Measurements from ENCODE around the gene PATE2. TPM values are rescaled to one million over a fixed set of nuclear protein-coding genes. Genes with fewer than 3 reads are reported as not detected.

Gene PATE2
- total RNA-seq, 1 experiment from 2014 or later = not detected

DNA sequence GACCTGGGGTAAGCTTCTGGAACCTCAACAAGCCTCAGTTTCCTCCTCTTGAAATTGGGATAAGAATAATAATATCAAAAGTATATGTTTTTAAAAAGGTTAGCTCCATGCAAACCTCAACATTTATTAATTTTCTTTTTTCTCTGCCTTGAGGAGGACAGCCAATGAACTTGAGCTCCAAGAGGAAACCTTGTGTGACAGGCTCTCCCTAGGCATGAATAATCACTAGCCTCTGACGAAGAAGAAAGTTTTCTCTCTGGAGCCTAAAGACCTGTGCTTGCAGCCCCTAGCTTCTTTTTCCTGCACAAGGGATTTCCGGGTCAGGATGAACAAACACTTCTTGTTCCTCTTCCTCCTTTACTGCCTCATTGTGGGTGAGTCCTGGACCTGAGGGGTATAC, 9.2 kb upstream of the PATE2 start, which contains the start of gene PATE3:
Gene PATE3, plus strand, starts transcription at position 301 of the 400 bp plus-strand sequence. Its CDS starts 25 bp downstream, at position 326.
- Histone ChIP-seq H3K4me3 (ENCODE audit: low read length) (no peak within 1 kb of the TSS), H3K79me2 (ENCODE audit: low read length) (no peaks in the 10 kb centered on the region), H4K20me1 (ENCODE audit: low read length) (no peaks in the 10 kb centered on the region), H3K4me1 (ENCODE audit: insufficient read depth, low read length) (no peaks in the 10 kb centered on the region), H3K36me3 (ENCODE audit: low read depth, low read length) (no peaks in the 10 kb centered on the region), H3K27me3 (ENCODE audit: low read length) (no peaks in the 10 kb centered on the region), H3F3A (ENCODE audit: low read length, unreplicated experiment) (no peaks in the 10 kb centered on the region), H2AFZ (ENCODE audit: low read length) (no peak within 1 kb of the TSS), H3K9ac (ENCODE audit: low read length) (no peak within 1 kb of the TSS), H3K4me2 (ENCODE audit: low read length) (no peak within 1 kb of the TSS), H3K9me2 (replicated peaks; ENCODE audit: low read length) (no peaks in the 10 kb centered on the region), H3K9me3 (ENCODE audit: low read length) (no peaks in the 10 kb centered on the region), H3K27ac (ENCODE audit: low read length) (no peak within 1 kb of the TSS)
- intact Hi-C loops (cut with micrococcal nuclease) = no loop called here
- TF ChIP-seq EZH2 (IDR thresholded peaks at IDR 0.05; ENCODE audit: low read length, unreplicated experiment) (no peak), EZH2phosphoT487 (IDR thresholded peaks at IDR 0.05; ENCODE audit: borderline replicate concordance, low read length) (no peak)
- TF ChIP-seq, protein P1, sequence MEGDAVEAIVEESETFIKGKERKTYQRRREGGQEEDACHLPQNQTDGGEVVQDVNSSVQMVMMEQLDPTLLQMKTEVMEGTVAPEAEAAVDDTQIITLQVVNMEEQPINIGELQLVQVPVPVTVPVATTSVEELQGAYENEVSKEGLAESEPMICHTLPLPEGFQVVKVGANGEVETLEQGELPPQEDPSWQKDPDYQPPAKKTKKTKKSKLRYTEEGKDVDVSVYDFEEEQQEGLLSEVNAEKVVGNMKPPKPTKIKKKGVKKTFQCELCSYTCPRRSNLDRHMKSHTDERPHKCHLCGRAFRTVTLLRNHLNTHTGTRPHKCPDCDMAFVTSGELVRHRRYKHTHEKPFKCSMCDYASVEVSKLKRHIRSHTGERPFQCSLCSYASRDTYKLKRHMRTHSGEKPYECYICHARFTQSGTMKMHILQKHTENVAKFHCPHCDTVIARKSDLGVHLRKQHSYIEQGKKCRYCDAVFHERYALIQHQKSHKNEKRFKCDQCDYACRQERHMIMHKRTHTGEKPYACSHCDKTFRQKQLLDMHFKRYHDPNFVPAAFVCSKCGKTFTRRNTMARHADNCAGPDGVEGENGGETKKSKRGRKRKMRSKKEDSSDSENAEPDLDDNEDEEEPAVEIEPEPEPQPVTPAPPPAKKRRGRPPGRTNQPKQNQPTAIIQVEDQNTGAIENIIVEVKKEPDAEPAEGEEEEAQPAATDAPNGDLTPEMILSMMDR (conservative IDR thresholded peaks at IDR 0.05; ENCODE audit: low read depth, low read length) = no peak
- ChIA-PET POLR2A (ENCODE audit: unreplicated experiment) (no interaction called here), CTCF (no interaction called here)
- no peak for DNase-seq
- no peak for ATAC-seq
- no TSS peak for BruUV-seq (replicated peaks)

DNA sequence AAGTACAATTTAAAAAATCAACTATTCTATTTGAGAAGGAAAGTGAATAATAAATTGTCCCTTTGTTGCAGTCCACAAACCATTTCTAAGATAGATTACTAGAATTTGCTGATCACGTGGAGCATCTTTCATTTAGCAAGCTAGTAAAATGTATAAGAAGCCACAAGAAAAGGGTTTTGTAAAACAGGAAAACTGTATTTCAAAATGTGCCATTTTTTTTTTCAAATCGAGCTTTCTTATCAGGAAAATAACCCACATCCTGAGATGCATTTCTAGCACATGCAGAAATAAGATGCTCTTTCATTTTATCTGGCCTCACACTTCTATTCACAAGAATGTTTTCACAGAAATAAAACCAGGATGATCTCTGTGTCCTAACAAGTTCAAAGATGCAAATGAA, 6.0 kb upstream of the PATE2 start:
- Histone ChIP-seq H3K9ac (ENCODE audit: low read length) (no peak overlapping the region), H2AFZ (ENCODE audit: low read length) (no peak overlapping the region), H3K36me3 (ENCODE audit: low read depth, low read length) (no peaks in the 10 kb centered on the region), H3K9me2 (replicated peaks; ENCODE audit: low read length) (no peaks in the 10 kb centered on the region), H3K9me3 (ENCODE audit: low read length) (no peaks in the 10 kb centered on the region), H3F3A (ENCODE audit: low read length, unreplicated experiment) (no peaks in the 10 kb centered on the region), H3K4me1 (ENCODE audit: insufficient read depth, low read length) (no peaks in the 10 kb centered on the region), H3K27ac (ENCODE audit: low read length) (no peak overlapping the region), H3K79me2 (ENCODE audit: low read length) (no peaks in the 10 kb centered on the region), H3K4me2 (ENCODE audit: low read length) (no peak overlapping the region), H3K27me3 (ENCODE audit: low read length) (no peaks in the 10 kb centered on the region), H4K20me1 (ENCODE audit: low read length) (no peaks in the 10 kb centered on the region), H3K4me3 (ENCODE audit: low read length) (no peak overlapping the region)
- BruUV-seq (replicated peaks) = no TSS peak
- intact Hi-C loops (cut with micrococcal nuclease) = no loop called here
- DNase-seq (no peak), ATAC-seq (no peak)
- ChIA-PET CTCF (no interaction called here), POLR2A (ENCODE audit: unreplicated experiment) (no interaction called here)
- TF ChIP-seq EZH2 (IDR thresholded peaks at IDR 0.05; ENCODE audit: low read length, unreplicated experiment) (no peak), EZH2phosphoT487 (IDR thresholded peaks at IDR 0.05; ENCODE audit: borderline replicate concordance, low read length) (no peak)
- TF ChIP-seq, protein P1 (conservative IDR thresholded peaks at IDR 0.05; ENCODE audit: low read depth, low read length) = no peak

DNA sequence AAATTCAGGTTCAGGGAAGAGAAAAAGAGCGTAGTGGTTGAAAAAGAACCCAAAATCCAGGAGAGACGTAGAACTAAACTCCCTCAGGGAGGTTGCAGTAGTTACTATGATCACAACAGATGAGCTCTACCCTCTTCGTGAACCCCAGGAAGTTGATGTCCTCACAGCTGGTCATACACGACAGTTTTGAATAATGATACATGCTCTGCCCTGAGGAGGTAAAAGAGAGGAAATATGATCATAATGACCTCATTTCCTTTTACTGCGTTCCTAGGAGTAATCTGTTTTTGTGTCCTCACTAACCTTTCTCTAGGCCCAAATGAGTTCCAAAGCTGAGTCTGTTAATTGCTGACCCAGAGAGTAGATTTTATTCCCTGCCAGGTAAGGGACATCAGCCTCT, 1.3 kb downstream of the PATE2 start:
- intact Hi-C loops (cut with micrococcal nuclease) = no loop called here

More for the DNA sequence above, 1.3 kb downstream of the PATE2 start:
- H4K20me1 ChIP-seq (ENCODE audit: low read length) = no peaks in the 10 kb centered on the region
- no peaks in the 10 kb centered on the region for H3K9me3 ChIP-seq (ENCODE audit: low read length)
- no peaks in the 10 kb centered on the region for H3F3A ChIP-seq (ENCODE audit: low read length, unreplicated experiment)
- no peaks in the 10 kb centered on the region; the same call in 1 of the 2 replicates for H3K4me1 ChIP-seq (ENCODE audit: insufficient read depth, low read length)
- no peak overlapping the region for H3K4me3 ChIP-seq (ENCODE audit: low read length)
- peak; percentile 11 for DNase-seq
- TF ChIP-seq EZH2phosphoT487 (IDR thresholded peaks at IDR 0.05; ENCODE audit: borderline replicate concordance, low read length) = no peak
- TF ChIP-seq, protein P1 (conservative IDR thresholded peaks at IDR 0.05; ENCODE audit: low read depth, low read length) = no peak
- no peak for TF ChIP-seq EZH2 (IDR thresholded peaks at IDR 0.05; ENCODE audit: low read length, unreplicated experiment)
- H3K4me2 ChIP-seq (ENCODE audit: low read length) = no peak overlapping the region
- H3K79me2 ChIP-seq (ENCODE audit: low read length) = no peaks in the 10 kb centered on the region
- H3K9me2 ChIP-seq (replicated peaks; ENCODE audit: low read length) = no peaks in the 10 kb centered on the region
- H3K9ac ChIP-seq (ENCODE audit: low read length) = no peak overlapping the region
- CTCF ChIA-PET = no interaction called here
- POLR2A ChIA-PET (ENCODE audit: unreplicated experiment) = no interaction called here
- no TSS peak for BruUV-seq (replicated peaks)
- H3K36me3 ChIP-seq (ENCODE audit: low read depth, low read length) = no peaks in the 10 kb centered on the region
- H3K27me3 ChIP-seq (ENCODE audit: low read length) = no peaks in the 10 kb centered on the region
- ATAC-seq = no peak
- H3K27ac ChIP-seq (ENCODE audit: low read length) = no peak overlapping the region
- no peak overlapping the region for H2AFZ ChIP-seq (ENCODE audit: low read length)

Data from PC-3 (cell line).